Hepatocyte (in vitro differentiated cells): Measurements from ENCODE around the gene CDH19.

Experiments
- CTCF ChIP-seq: fragments of 200-600 bp; sonication (generic); IDR thresholded peaks from 2 replicates; pipeline ENCODE4 v1.5.1; 2016; ENCODE audit warnings: antibody characterized with exemption, mild to moderate bottlenecking; ENCODE audit not compliant: poor library complexity
- EZH2 ChIP-seq: fragments of 200-600 bp; sonication (generic); IDR thresholded peaks from 2 replicates; pipeline ENCODE4 v1.6.1; 2016; ENCODE audit warnings: antibody characterized with exemption, mild to moderate bottlenecking, borderline replicate concordance
- EZH2phosphoT487 ChIP-seq: fragments of 200-600 bp; sonication (generic); IDR thresholded peaks from one replicate; pipeline ENCODE4 v1.6.1; 2018; ENCODE audit warnings: antibody characterized with exemption, mild to moderate bottlenecking, low read depth, moderate library complexity; ENCODE audit not compliant: unreplicated experiment, severe bottlenecking

GRCh38 chr18:66461344-66461743, 142.5 kb downstream of the CDH19 start:
- TF ChIP-seq CTCF: no peak
- TF ChIP-seq EZH2: no peak
- TF ChIP-seq EZH2phosphoT487: no peak
